Stimulated activated CD8-positive, alpha-beta memory T cell treated with anti-CD3 and anti-CD28 coated beads, Interleukin-15, amount 100 ng/mL, for 24 hours (primary cell): Measurements from ENCODE around the gene PTPN14.

Experiments used
- DNase-seq: peaks from one replicate; pipeline ENCODE4 v3.0.0-alpha.2; 2020; ENCODE audit warnings: low read depth

PTPN14 gene

DNA sequence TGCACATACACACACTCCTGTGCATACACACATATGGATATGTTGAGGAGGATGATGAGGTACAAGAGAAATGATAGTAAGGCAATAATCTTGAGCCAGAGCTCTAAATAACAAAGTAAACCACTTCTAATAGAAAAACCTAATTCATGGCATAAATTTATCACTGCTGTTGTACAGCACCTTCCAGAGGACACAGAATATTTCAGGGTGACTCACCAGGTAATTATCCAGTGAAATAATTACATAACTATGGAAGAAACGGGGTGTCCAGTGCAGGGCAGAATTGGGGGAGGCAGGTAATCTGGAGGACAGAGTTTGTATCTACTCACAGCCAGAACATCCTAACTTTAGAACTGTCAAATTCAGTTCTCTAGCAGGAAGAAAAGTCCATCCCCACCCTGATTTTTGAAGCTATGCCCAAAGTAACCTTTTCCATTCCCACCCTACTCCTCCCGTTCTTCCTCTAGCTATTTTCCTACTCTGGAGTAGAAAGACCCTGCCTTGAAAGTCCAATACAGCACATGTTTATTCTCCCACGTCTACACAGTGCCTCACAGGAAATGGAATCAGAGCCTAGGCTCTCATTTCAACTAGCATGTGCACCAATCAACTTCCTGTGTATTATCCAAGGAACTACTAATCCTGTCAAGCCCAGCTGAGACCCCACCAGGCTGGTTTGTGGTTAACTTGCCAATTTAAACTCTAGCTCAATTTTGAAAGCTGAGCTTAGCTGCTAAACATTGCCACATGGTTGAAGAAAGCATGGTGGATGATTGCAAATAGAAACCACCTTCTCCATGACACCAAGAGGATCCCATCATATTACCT lies 96.6 kb downstream of the PTPN14 start:
- no peak for DNase-seq

DNA sequence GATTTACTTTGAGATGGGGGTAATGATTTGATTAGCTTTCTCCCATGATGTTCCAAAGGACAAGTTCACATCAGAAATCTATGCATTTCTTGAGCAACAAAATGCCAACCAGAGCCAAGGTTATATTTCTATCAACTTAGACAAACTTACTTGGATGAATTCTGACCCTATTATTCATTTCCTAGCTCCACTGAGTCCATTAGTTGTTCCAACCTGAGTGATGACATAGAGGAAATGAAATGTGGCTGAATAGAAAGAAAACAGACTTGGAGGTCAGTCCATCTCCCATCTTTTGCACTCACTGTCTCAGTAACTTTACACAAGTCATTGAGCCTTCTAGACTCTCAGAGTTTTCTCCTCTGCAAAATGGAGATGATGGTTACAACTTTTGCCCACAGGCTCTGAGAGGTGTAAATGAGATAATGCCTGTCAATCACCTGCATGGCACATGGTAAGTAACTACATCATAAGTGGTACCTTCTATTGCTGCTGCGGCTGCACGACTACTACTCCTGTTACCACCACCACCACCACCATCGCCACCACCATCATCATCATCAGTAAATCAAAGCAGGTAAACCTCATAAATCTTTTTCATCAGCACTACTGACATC lies 98.2 kb downstream of the PTPN14 start:
- DNase-seq = no peak

DNA sequence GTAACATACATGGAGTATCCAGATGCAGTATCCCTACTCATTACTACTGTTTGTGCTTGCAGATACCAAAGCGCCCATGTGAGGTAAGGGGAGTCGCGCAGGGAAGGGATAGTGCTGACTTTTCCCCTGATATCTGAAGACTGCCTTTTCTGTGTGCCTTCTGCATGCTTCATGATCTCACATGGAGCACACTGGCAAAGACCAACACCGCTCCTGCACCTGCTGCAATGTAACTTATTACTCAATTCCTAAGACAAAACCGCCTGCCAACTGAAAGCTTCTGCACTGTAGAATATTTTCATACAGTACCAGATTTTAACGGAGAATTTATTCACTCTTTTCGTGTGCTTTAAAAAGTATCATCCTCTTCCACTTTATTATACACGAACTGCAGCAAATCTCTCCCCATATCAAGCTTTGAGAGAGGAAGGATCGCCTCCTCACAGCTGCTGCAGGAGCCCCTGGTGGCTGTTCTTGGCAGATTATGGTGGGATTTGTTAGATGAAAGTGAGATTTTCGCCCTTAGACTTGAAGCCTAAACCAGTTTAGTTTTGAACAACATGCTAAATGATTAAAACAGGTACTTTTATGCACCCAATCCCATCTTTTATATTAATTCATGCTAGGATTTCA lies 99.1 kb downstream of the PTPN14 start:
- no peak for DNase-seq

DNA sequence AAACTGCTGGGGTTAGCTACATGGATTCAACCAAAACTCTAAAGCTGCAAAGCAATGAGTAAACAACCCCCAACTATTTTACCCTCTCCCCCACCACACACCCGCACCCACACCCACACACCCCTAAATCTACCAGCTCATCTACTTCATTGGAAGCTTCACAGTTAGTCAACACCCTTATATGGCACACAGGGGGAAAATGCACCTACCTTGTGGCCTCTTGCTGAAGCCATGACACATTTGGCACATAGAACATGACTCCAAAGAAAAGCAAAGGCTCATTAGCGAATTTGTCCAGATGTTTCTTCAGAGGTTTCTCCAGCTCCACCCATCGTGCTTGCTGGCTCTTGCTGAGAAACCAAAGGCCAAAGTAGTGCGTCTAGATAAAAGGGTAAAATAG lies 99.8 kb downstream of the PTPN14 start:
- no peak for DNase-seq

DNA sequence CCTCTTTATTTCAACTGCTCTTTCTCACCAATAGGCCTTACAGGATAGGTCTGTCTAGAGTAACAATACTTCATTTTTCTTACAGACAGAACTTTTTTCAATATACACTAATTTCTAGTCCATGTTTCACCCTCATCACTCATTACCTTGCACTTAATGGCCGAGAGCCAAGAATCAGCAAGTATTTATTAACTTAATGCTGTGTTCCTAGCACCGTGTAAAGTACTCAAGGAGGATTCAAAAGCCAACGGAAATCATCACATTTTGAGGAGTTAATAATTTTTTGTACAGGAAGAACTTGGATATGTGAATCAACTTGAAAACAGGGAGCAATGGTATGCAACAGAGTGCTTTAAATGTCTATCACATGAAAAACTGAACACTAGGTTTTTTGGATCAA lies 102.0 kb downstream of the PTPN14 start:
- no peak for DNase-seq

GRCh38 chr1:214448536-214448935 lies 102.9 kb downstream of the PTPN14 start:
- DNase-seq = no peak

- no peak for DNase-seq
Measured at GRCh38 chr1:214447557-214447871, 103.9 kb downstream of the PTPN14 start.

GRCh38 chr1:214446772-214447556 lies 104.4 kb downstream of the PTPN14 start:
- DNase-seq = no peak

DNA sequence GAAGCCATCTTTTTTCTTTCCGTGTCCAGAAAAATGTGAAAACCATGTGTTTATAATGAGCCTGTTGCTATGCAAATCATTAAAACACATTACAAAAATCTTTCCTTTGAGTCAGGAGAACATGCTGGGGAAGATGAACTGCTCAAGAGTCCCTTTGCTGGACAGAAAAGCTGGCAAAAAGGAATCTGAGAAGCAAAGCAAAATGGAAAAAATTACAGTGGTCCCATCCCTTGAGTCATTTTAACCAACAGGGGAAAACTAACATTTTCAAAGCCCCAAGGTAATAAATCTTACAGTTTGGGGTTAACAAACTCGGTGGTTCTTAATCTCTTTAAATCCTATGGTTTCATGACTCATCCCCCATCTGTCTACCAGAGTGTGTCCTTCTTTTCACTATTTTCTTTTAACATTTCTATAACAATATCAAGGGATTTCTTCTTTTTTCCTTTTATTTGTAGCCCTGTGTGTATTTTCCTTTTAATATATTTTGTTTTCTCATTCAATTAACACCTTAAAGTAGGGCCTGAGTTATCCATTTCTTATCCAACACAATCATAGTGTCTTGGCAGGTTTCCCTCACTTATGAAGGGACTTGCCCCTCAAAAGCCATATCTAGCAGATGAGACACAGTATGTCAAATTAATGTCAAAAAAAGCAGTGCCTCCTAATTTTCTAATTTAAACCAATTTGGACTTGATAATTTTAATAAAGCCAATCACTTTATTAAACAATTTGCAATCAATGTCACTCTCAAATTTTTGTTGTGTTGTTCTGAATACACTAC lies 105.4 kb downstream of the PTPN14 start:
- DNase-seq = no peak

DNA sequence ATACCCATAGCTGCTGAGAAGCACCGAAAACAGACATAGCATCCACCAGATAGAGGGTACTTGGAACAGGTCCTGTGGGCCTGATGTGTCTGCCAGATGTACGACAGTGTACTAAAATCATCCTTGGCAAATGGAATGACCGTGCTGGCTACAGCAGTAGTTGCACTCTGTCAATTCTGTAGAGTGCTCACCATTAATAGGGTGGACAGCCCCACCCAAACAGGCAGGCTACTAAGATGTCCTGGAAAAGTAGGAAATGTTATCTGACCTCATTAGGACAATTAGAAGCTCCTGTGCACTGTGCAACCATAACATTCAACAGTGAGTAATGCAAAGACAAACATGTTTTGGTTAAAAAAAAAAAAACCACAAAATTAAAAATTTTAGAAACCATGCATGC lies 106.2 kb downstream of the PTPN14 start:
- DNase-seq = no peak

- no peak for DNase-seq
Measured at GRCh38 chr1:214444182-214444939, 107.0 kb downstream of the PTPN14 start.

DNA sequence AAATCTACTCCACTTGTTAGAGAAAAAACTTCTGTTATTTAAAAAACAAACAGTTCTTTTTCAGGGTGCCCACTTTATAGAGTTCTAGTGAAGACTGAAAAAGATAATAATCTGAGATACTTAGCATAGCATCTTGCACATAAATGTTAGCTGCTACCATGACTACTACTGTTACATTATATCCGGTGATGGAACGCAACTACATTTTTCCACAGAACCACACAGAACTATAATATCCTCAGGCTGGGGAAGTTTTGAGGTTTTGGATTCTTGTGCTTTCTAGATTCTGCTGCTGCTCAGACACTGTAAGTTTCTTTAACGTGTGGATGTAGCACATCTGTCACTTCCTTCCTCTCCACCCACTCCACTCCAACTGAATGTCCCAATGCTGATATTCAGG lies 110.3 kb downstream of the PTPN14 start:
- DNase-seq = no peak

DNA sequence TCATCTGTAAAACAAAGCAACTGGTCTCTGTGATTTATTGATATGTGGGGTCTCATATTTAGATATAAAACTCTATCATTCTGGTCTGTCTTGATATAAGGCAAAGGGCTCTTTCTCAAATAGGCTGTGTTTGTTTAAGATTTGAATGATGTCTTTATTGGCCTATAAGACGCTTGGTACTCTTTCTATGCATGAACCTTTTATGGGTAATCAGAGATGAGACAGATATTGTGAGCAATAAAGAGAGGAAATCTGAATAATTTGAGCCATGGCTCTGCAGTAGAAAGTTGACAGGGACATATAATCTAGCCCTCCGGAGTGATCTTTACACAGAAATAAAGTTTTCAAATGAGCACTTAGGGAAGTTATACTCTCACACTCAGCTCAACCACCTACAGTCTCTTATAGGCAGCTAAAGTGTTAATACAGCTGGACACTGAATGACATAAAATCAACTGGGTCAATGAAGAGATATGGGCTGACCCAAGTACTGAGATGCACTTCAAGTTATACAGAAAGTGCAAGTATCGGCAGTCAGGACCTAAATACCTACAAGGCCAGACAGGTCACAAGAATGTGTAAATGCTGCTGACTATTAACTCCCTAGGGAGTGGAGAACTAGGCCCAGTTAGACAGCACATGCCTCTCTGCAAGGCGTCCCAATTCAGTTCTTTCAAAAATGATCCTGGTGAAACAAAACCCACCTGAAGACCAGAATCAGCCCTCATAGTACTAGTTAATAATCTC lies 111.0 kb downstream of the PTPN14 start:
- DNase-seq = no peak

- DNase-seq = no peak
Measured at GRCh38 chr1:214439352-214440119, 111.9 kb downstream of the PTPN14 start.

- no peak for DNase-seq
Measured at GRCh38 chr1:214438530-214438929, 112.9 kb downstream of the PTPN14 start.

DNA sequence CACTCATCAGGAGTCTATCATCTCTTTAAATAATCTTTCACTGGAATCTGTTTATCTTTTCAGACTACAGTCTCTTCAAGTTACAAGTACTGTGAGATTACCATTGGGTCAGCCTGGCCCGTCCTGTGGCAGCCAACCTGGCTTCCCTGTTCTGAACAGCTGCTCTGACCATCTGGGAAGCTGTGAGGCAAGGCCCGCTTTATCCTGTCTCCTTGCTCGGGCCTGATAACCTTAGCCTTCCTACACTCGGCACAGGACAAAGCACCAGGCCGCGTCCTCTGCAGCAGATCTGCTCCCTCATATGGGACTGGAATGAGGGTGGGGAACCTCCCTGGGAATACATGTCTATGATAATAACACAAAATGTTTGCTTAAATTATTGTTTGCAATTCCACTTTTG lies 113.3 kb downstream of the PTPN14 start:
- no peak for DNase-seq

DNA sequence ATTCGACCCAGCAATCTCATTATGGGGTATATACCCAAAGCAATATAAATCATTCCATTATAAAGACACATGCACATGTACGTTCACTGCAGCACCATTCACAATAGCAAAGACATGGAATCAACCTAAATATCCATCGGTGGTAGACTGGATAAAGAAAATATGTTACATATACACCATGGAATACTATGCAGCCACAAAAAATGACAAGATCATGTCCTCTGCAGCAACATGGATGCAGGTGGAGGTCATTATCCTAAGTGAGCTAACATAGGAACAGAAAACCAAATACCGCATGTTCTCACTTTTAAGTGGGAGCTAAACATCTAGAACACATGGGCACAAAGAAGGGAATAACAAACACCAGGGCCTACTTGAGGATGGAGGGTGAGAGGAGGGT lies 115.5 kb downstream of the PTPN14 start:
- DNase-seq = no peak

- DNase-seq = no peak
Measured at GRCh38 chr1:214432245-214432644, 119.2 kb downstream of the PTPN14 start.

- DNase-seq = no peak
Measured at GRCh38 chr1:214429951-214430770, 121.2 kb downstream of the PTPN14 start.
